GM18861 (cell line): ENCODE measurements around the gene S1PR5.
A peak's percentile ranks its signal among the peaks of the same experiment; 100 is the strongest.
"Not testable (repeated sequence)": the region's sequence is repeated elsewhere in the genome, so short reads cannot be mapped to it uniquely, and the experiment has no call there.

Source experiments
- ATAC-seq: cut with Tn5 transposase; IDR thresholded peaks from one replicate; pipeline ENCODE4 v1.9.1; 2021; ENCODE audit not compliant: unreplicated experiment

S1PR5 gene

GRCh38 chr19:10517361-10517759 is at the start of gene S1PR5:
Gene S1PR5, minus strand, starts transcription at chr19:10517447. Its CDS starts 2,436 bp downstream, at chr19:10515011.
- no peak for ATAC-seq

- no peak for ATAC-seq
These were observed 49.6 kb upstream of the S1PR5 start for GRCh38 chr19:10566658-10567410.

- ATAC-seq, result no peak
These were observed 49.1 kb upstream of the S1PR5 start for GRCh38 chr19:10566408-10566657.

GRCh38 chr19:10565567-10566407 is 48.5 kb upstream of the S1PR5 start, which contains the start of gene KRI1:
Gene KRI1, minus strand, starts transcription at chr19:10566010. Its CDS starts 11 bp downstream, at chr19:10565999.
- peak; percentile 32 for ATAC-seq

GRCh38 chr19:10565028-10565566 is 47.9 kb upstream of the S1PR5 start:
- no peak for ATAC-seq

DNA sequence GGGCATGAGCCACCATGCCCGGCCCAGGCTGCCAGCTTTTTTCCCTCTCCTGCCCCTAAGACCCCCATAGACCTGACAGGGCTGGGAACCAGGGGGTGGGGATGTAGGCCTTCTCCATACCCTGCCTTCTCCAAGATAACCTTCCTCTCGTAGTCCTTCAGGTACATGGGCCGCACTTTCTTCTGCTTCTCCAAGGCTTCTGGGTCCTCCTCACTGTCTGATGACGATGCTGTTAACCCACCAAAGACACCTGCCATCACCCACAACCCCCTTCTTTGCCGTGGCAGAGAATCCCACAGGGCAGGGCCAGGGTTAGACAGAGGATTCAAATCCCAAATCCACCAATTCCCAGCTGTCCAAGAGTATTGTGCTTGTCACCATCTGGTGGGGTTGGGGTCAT is 45.4 kb upstream of the S1PR5 start:
- ATAC-seq, result no peak

DNA sequence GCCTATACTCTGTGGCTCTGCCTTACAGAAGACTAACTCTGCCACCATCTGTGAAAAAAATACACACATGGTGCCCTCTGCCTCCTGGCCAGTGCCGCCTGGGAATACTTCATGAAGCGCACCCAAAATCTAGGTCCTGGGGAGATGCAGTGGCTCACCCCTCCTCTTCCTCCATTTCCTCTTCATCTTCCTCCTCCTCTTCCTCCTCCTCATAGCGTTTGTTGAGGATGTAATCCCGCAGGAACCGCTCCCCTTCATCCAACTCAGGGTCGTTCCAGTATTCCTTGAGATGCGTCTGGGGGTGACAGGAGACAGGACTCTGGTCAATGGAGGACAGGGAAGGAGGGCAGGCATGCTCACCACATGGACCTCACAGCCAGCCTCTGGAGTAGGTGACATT is 42.9 kb upstream of the S1PR5 start:
- ATAC-seq, result no peak

- no peak for ATAC-seq
These were observed 40.5 kb upstream of the S1PR5 start for GRCh38 chr19:10557603-10558197.

- no peak for ATAC-seq
These were observed 38.3 kb upstream of the S1PR5 start for GRCh38 chr19:10555610-10555973.

- ATAC-seq, result no peak
These were observed 37.7 kb upstream of the S1PR5 start for GRCh38 chr19:10554760-10555609.

DNA sequence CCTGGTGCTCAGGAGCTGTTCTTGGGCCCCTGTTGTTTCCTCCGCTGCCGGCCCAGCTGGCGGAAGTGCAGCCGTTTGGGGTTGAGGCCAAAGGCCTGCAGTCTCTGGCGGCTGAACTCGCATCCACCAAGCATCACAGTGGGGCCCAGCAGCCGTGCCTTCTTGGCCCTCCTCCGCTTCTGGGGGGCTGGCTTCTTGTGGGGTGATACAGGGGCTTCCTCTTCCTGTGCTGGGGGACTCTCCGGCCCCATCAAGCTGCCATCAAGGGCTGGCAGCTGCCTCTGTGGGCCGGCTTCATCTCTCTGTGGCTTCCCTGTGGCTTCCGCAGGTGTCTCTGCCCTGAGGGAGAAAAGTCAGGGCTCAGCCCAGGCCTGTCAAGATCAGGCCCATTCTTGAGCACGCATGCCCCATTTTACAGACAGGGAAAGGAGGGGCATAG is 36.7 kb upstream of the S1PR5 start:
- no peak for ATAC-seq

DNA sequence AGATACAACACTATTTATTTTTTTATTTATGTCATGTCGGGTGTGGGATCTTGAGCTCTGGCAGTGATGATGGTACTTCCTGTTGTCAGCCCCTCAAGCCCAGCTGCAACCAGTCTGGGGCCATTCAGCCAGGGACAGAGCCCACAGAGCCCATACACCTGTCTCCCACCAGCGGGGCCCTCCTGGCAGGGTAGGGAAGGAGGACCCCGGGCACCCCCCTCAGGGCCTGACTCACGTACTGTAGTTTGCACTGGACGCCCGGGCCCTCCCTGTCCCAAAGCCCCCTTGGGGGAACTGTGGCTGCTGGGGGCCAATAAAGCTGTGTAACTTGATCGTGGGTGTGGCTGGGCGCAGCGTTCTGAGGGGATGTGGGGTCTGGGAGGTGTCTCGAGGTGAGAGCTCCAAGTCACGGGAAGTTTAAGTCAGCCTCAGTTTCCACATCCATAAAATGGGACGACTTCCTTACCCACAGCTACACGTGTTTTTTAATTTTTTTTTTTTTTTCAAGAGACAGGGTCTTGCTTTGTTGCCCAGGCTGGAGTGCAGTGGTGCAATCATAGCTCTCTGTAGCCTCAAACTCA is 35.9 kb upstream of the S1PR5 start:
- ATAC-seq, result no peak

DNA sequence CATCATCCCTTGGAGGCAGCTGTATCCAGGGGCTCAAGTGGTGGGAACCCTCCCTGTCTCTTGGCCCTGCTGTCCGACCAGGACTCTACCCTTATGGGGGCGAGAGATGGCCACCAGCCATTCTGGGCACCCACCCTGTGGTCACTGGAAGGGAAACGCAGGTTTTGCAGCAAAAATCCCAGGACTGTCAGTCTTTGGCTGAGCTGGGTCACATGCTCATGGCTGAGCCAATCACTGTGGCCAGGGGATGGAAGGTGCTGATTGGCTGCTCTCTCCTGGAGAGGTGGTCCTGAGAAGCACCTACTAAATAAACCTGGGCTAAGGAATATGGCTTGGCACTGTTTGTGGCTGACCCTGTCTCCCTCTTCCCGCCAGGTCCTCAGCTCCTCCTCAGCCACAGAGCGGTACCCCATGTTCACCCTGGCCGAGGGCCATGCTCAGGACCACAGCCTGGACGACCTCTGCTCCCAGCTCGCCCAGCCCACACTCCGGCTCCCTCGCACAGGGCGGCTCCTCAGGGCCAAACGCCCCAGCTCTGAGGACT is 35.3 kb upstream of the S1PR5 start:
- ATAC-seq, result no peak

DNA sequence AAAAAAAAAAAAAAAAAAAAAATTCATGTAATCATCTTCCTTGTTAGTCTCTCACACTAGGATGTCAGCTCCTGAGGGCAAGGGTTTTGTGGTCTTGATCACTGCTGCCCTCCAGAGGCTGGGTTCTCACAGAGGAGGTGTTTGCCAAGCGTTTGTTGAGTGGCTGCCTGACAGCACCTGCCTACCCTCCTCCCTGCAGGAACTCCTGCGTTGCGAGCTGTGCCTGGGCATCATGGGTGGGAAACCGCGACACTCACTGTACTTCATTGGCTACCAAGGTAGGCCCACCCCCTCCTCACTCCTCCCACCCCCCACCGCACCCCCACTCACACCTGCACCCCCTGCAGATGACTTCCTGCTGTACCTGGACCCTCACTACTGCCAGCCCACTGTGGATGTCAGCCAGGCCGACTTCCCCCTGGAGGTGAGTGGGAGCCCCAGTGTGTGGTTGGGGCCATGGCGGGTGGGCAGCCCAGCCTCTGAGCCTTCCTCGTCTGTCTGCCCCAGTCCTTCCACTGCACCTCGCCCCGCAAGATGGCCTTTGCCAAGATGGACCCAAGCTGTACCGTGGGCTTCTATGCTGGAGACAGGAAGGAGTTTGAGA is 34.6 kb upstream of the S1PR5 start:
- ATAC-seq, result no peak

DNA sequence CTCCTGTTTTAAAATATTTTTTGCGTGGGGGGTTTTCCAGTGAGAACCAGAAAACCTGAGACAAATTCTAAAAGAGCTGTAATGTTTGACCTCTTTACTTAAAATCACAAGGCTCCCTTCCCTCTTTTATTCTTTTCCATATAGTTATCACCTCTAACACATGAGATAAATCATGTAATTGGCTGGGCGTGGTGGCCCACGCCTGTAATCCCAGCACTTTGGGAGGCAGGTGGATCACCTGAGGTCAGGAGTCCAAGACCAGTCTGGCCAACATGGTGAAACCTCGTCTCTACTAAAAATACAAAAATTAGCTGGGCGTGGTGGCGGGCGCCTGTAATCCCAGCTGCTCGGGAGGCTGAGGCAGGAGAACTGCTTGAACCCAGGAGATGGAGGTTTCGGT is 33.8 kb upstream of the S1PR5 start:
- not testable (repeated sequence) for ATAC-seq

GRCh38 chr19:10550336-10550735 is 33.1 kb upstream of the S1PR5 start:
- no peak for ATAC-seq

GRCh38 chr19:10549733-10550132 is 32.5 kb upstream of the S1PR5 start:
- ATAC-seq, result no peak

- no peak for ATAC-seq
These were observed 31.6 kb upstream of the S1PR5 start for GRCh38 chr19:10548746-10549276.

GRCh38 chr19:10546817-10547216 is 29.6 kb upstream of the S1PR5 start:
- ATAC-seq, result no peak
